Neutrophil (primary cell): ENCODE data around the gene ATXN7.

Experiments used
- H3K27ac ChIP-seq: fragments of 200-600 bp; sonication (generic); 2 replicates; pipeline ENCODE4 v1.5.1; 2016; ENCODE audit warnings: mild to moderate bottlenecking, moderate library complexity
- H3K27me3 ChIP-seq: fragments of 200-600 bp; sonication (generic); 2 replicates; pipeline ENCODE4 v1.6.0; 2016; ENCODE audit warnings: mild to moderate bottlenecking
- H3K36me3 ChIP-seq: fragments of 200-600 bp; sonication (generic); 2 replicates; pipeline ENCODE4 v1.5.1; 2017
- H3K4me1 ChIP-seq, 2 experiments: fragments of 200-600 bp in 1 of 2; sonication (generic) in 1 of 2; 1 replicate in 1 of 2; 2 replicates in 1 of 2; pipeline versions ENCODE4 v1.5.1 to v1.6.1; 2013 to 2016; ENCODE audit warnings: low read depth in 1 of 2, low read length in 1 of 2, mild to moderate bottlenecking in 1 of 2, moderate library complexity in 1 of 2; ENCODE audit not compliant: control insufficient read depth in 1 of 2, insufficient read depth in 1 of 2
- H3K4me3 ChIP-seq, 2 experiments: fragments of 200-600 bp in 1 of 2; sonication (generic) in 1 of 2; 1 replicate in 1 of 2; 2 replicates in 1 of 2; pipeline ENCODE4 v1.5.1; 2013 to 2016; ENCODE audit warnings: low read depth in 1 of 2, low read length in 1 of 2, mild to moderate bottlenecking in 1 of 2, moderate library complexity in 1 of 2
- H3K9me3 ChIP-seq: fragments of 200-600 bp; sonication (generic); 2 replicates; pipeline ENCODE4 v1.5.1; 2016
- TF ChIP-seq, protein P1 (sequence below): fragments of 200-600 bp; sonication (generic); IDR thresholded peaks from 2 replicates; pipeline ENCODE4 v1.5.1; 2016; ENCODE audit warnings: antibody characterized with exemption

The ATXN7 gene

DNA sequence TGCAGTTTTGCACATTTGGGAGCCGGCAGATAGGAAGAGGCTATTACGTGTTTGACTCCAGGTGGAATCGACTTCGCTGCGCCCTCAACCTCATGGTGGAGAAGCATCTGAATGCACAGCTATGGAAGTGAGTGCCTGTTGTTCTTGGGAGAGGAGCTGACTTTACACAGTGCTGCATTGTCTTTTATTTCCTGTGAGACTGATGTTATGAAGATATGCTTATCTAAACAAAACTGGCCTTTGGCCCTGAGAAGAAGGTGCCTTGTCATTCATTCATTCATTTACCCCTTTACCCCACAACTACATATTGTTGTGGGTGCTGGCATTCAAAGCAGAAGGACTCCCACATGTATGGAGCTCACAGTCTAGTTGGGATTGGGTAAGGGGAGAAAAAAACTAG lies 127.1 kb downstream of the ATXN7 start:
- H3K4me1 ChIP-seq, result peaks cover 16 to 20% of the 10 kb centered on the region in 2 experiments
- no peaks in the 10 kb centered on the region for H3K27me3 ChIP-seq
- no peak overlapping the region for H3K4me3 ChIP-seq
- TF ChIP-seq, protein P1, sequence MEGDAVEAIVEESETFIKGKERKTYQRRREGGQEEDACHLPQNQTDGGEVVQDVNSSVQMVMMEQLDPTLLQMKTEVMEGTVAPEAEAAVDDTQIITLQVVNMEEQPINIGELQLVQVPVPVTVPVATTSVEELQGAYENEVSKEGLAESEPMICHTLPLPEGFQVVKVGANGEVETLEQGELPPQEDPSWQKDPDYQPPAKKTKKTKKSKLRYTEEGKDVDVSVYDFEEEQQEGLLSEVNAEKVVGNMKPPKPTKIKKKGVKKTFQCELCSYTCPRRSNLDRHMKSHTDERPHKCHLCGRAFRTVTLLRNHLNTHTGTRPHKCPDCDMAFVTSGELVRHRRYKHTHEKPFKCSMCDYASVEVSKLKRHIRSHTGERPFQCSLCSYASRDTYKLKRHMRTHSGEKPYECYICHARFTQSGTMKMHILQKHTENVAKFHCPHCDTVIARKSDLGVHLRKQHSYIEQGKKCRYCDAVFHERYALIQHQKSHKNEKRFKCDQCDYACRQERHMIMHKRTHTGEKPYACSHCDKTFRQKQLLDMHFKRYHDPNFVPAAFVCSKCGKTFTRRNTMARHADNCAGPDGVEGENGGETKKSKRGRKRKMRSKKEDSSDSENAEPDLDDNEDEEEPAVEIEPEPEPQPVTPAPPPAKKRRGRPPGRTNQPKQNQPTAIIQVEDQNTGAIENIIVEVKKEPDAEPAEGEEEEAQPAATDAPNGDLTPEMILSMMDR, result no peak
- no peaks in the 10 kb centered on the region for H3K9me3 ChIP-seq
- H3K27ac ChIP-seq, result peak overlapping the region; percentile 37
- peaks cover 99% of the 10 kb centered on the region for H3K36me3 ChIP-seq

DNA sequence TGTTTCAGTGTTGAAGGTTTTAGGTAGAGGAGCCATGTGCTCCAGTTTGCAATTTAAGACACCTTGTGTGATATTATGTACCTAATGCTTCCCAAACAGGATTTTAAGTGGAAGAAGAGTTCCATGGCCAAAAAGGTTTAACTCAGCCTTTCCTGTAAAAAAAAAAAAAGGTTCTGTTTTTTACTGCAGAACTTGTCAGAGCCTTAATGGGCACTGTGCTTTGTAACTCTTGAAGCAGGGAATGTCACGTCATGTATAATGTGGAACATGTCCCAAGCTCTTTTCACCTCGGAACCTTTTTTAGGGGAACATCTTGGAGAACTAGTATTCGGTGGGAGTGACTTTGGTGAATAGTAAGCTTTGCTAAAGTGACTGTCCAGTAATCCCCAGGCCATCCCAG lies 128.0 kb downstream of the ATXN7 start:
- peaks cover 99% of the 10 kb centered on the region for H3K36me3 ChIP-seq
- no peaks in the 10 kb centered on the region for H3K27me3 ChIP-seq
- H3K27ac ChIP-seq, result peak overlapping the region; percentile 37
- TF ChIP-seq, protein P1, result no peak
- peaks cover 16 to 20% of the 10 kb centered on the region in 2 experiments for H3K4me1 ChIP-seq
- H3K9me3 ChIP-seq, result no peaks in the 10 kb centered on the region
- H3K4me3 ChIP-seq, result no peak overlapping the region

DNA sequence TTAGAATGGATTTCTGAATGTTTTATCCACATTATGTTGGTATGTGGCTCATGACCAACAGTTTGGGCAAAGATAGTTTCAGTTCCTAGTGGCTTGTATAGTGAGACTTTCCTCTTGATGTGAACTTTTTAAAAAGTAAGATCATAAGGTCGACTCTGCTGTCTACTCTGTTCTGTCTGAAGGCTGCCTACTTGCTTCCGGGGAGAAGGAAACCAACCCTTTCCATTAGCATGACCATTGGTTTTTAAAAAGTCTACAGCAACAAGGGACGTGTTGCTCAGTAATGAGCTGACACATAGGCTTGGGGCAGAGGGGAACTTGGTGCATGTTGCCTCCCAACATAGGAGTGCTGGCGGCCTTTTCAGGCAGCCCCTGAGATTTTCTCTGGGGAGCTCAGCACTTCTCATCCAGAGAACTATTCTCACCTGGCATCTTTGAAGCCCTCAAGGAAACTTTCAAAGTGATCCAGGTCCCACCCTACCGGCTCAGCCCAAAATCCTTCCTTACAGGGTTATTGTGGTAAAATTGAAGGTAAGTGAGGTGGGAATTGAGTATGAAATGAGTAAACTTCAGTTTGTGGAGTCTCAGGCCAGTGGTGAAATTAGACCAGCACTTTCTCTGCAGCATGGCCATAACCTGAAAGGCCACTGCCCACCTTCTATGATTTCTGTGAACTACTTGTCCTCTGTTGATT lies 129.0 kb downstream of the ATXN7 start:
- no peaks in the 10 kb centered on the region for H3K9me3 ChIP-seq
- no peak overlapping the region for H3K4me3 ChIP-seq
- TF ChIP-seq, protein P1, result no peak
- peak overlapping the region; percentile 37 for H3K27ac ChIP-seq
- H3K27me3 ChIP-seq, result no peaks in the 10 kb centered on the region
- H3K4me1 ChIP-seq, result peaks cover 16 to 20% of the 10 kb centered on the region in 2 experiments
- peaks cover 99% of the 10 kb centered on the region for H3K36me3 ChIP-seq

DNA sequence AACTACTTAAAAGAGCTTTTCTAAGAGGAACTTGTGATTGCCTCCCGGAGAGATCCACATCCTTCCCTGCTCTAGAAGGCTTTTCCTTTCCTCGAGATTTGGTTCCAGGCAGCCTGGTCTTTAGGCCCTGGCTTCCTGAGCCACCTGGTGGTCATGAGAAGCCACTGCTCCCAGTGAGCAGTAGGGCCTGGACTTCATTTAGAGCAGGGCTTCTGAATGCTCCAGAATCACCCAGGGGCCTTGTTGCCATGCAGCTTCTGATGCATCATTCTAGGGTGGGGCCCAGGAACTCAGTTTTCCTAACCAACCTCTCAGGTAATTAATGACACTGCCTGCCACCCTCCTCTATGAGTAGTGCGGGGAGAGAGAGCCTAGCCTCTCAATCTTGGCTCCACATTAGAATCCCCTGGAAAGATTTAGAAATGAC lies 130.0 kb downstream of the ATXN7 start:
- H3K4me1 ChIP-seq, result peaks cover 16 to 20% of the 10 kb centered on the region in 2 experiments
- TF ChIP-seq, protein P1, result peak; percentile 87
- H3K4me3 ChIP-seq, result no peak overlapping the region
- peaks cover 100% of the 10 kb centered on the region for H3K36me3 ChIP-seq
- H3K27me3 ChIP-seq, result no peaks in the 10 kb centered on the region
- H3K9me3 ChIP-seq, result no peaks in the 10 kb centered on the region
- peak overlapping the region; percentile 35 for H3K27ac ChIP-seq

DNA sequence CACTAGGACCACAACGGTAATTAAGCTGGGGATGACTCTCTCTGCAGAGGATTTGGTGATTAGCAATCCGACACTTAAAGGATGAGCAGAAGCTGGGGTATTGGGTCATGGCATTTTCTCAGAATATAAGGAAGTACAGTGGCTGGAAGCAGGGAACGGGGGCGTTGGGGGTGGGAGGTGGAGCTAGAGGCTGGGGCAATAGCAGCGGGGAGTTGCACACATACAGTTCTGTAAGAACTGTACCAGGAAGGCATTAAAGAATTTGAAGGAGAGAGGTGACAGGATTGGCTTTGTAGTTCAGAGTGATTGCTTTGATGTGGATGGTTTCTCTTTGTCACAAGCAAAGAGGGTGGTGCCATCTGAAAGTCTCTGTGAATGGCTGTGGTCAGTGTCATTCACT lies 131.4 kb downstream of the ATXN7 start:
- peaks cover 100% of the 10 kb centered on the region for H3K36me3 ChIP-seq
- H3K27ac ChIP-seq, result peak overlapping the region; percentile 62
- H3K4me1 ChIP-seq, result peaks cover 16 to 20% of the 10 kb centered on the region in 2 experiments
- no peak overlapping the region for H3K4me3 ChIP-seq
- TF ChIP-seq, protein P1, result no peak
- no peaks in the 10 kb centered on the region for H3K27me3 ChIP-seq
- no peaks in the 10 kb centered on the region for H3K9me3 ChIP-seq
